GM23338 (cell line): ENCODE data around the gene SYMPK.
A peak's percentile ranks its signal among the peaks of the same experiment; 100 is the strongest.

ENCODE experiments used
- CREB1 ChIP-seq: fragments of 250-450 bp; sonication (Bioruptor Pico); IDR thresholded peaks from 2 replicates; pipeline ENCODE4 v1.5.0; 2020; ENCODE audit warnings: low read depth, mild to moderate bottlenecking, moderate library complexity
- POLR2AphosphoS5 ChIP-seq: IDR thresholded peaks from 2 replicates; pipeline ENCODE4 v1.6.1; 2016; ENCODE audit warnings: antibody characterized with exemption, low read depth
- TF ChIP-seq, protein P1 (sequence below): IDR thresholded peaks from one replicate; pipeline ENCODE4 v1.6.1; 2018; ENCODE audit warnings: antibody characterized with exemption; ENCODE audit not compliant: unreplicated experiment
- TF ChIP-seq, protein P2 (sequence below), 2 experiments: fragments of 200-600 bp in 1 of 2; sonication (generic) in 1 of 2; conservative IDR thresholded peaks; 2 replicates each; pipeline versions ENCODE4 v1.5.1 to v1.6.1; 2016 to 2017; ENCODE audit warnings: antibody characterized with exemption in 2 of 2, low read depth in 2 of 2, mild to moderate bottlenecking in 2 of 2, moderate library complexity in 1 of 2

DNA sequence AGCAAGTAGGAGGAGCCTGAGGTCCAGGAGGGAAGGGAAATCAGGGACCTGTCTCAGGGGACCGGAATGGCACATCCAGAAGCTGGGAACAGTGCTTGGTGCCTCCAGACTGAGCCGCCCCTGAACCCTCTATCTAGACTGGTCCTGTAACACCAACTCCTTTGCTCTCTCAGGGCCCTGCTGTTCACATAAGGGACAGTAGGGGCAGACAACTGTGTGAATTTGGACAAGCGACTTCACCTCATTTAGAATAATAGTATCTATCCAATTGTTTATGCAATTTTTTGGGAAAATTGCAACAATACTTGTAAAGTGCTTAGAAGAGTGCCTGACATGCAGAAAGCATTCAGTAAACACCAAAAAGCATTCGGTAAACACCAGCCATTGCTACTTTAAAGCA, 14.0 kb downstream of the SYMPK start:
- TF ChIP-seq CREB1 (CRISPR knock-in tag) (no peak), POLR2AphosphoS5 (no peak)
- TF ChIP-seq, protein P1, sequence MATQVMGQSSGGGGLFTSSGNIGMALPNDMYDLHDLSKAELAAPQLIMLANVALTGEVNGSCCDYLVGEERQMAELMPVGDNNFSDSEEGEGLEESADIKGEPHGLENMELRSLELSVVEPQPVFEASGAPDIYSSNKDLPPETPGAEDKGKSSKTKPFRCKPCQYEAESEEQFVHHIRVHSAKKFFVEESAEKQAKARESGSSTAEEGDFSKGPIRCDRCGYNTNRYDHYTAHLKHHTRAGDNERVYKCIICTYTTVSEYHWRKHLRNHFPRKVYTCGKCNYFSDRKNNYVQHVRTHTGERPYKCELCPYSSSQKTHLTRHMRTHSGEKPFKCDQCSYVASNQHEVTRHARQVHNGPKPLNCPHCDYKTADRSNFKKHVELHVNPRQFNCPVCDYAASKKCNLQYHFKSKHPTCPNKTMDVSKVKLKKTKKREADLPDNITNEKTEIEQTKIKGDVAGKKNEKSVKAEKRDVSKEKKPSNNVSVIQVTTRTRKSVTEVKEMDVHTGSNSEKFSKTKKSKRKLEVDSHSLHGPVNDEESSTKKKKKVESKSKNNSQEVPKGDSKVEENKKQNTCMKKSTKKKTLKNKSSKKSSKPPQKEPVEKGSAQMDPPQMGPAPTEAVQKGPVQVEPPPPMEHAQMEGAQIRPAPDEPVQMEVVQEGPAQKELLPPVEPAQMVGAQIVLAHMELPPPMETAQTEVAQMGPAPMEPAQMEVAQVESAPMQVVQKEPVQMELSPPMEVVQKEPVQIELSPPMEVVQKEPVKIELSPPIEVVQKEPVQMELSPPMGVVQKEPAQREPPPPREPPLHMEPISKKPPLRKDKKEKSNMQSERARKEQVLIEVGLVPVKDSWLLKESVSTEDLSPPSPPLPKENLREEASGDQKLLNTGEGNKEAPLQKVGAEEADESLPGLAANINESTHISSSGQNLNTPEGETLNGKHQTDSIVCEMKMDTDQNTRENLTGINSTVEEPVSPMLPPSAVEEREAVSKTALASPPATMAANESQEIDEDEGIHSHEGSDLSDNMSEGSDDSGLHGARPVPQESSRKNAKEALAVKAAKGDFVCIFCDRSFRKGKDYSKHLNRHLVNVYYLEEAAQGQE, result no peak
- TF ChIP-seq, protein P2, sequence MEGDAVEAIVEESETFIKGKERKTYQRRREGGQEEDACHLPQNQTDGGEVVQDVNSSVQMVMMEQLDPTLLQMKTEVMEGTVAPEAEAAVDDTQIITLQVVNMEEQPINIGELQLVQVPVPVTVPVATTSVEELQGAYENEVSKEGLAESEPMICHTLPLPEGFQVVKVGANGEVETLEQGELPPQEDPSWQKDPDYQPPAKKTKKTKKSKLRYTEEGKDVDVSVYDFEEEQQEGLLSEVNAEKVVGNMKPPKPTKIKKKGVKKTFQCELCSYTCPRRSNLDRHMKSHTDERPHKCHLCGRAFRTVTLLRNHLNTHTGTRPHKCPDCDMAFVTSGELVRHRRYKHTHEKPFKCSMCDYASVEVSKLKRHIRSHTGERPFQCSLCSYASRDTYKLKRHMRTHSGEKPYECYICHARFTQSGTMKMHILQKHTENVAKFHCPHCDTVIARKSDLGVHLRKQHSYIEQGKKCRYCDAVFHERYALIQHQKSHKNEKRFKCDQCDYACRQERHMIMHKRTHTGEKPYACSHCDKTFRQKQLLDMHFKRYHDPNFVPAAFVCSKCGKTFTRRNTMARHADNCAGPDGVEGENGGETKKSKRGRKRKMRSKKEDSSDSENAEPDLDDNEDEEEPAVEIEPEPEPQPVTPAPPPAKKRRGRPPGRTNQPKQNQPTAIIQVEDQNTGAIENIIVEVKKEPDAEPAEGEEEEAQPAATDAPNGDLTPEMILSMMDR (conservative IDR thresholded peaks at IDR 0.05; ENCODE audit: low read depth in 2 of 2), result peak; percentile 12 to 34; a peak in 3 of 4 replicates
